ENCODE data around the gene SIRPA.

The SIRPA gene

GRCh38 chr20:1945660-1946059, 50.5 kb downstream of the SIRPA start:
- 91 to 92% methylated on average over 7 of the region's 7 CpGs for WGBS, 2 experiments
- Histone ChIP-seq H3K36me3 (ENCODE audit: control insufficient read depth, insufficient read depth, low read length) (no peaks in the 10 kb centered on the region), H3K27me3 (ENCODE audit: control insufficient read depth, insufficient read depth, low read length, poor library complexity, severe bottlenecking) (peaks cover 7% of the 10 kb centered on the region)

GRCh38 chr20:1946442-1946761, 51.2 kb downstream of the SIRPA start:
- Histone ChIP-seq H3K4me3 (ENCODE audit: insufficient read depth, low read depth, low read length) (peak overlapping the region; percentile 22), H3K27me3 (ENCODE audit: control insufficient read depth, insufficient read depth, low read length, poor library complexity, severe bottlenecking) (peaks cover 7% of the 10 kb centered on the region), H3K27ac (ENCODE audit: insufficient read depth, low read depth, low read length, poor library complexity, severe bottlenecking) (no peak overlapping the region), H3K9me3 (ENCODE audit: control insufficient read depth, low read length) (no peaks in the 10 kb centered on the region), H3K4me1 (ENCODE audit: control insufficient read depth, insufficient read depth, low read length) (peaks cover 40% of the 10 kb centered on the region), H3K36me3 (ENCODE audit: control insufficient read depth, insufficient read depth, low read length) (no peaks in the 10 kb centered on the region)
- WGBS, 2 experiments: 54 to 69% methylated on average over 7 of the region's 7 CpGs

More at GRCh38 chr20:1945660-1946059, 50.5 kb downstream of the SIRPA start:
- Histone ChIP-seq H3K4me1 (ENCODE audit: control insufficient read depth, insufficient read depth, low read length) (peaks cover 33% of the 10 kb centered on the region), H3K4me3 (ENCODE audit: insufficient read depth, low read depth, low read length) (no peak overlapping the region), H3K27ac (ENCODE audit: insufficient read depth, low read depth, low read length, poor library complexity, severe bottlenecking) (no peak overlapping the region), H3K9me3 (ENCODE audit: control insufficient read depth, low read length) (no peaks in the 10 kb centered on the region)

GRCh38 chr20:1946762-1947534, 51.7 kb downstream of the SIRPA start:
- H3K27me3 ChIP-seq (ENCODE audit: control insufficient read depth, insufficient read depth, low read length, poor library complexity, severe bottlenecking): peaks cover 7% of the 10 kb centered on the region

GRCh38 chr20:1947535-1947846, 52.3 kb downstream of the SIRPA start:
- Histone ChIP-seq H3K27me3 (ENCODE audit: control insufficient read depth, insufficient read depth, low read length, poor library complexity, severe bottlenecking) (peaks cover 7% of the 10 kb centered on the region), H3K4me1 (ENCODE audit: control insufficient read depth, insufficient read depth, low read length) (peaks cover 43% of the 10 kb centered on the region), H3K9me3 (ENCODE audit: control insufficient read depth, low read length) (no peaks in the 10 kb centered on the region), H3K4me3 (ENCODE audit: insufficient read depth, low read depth, low read length) (peak overlapping the region; percentile 22), H3K27ac (ENCODE audit: insufficient read depth, low read depth, low read length, poor library complexity, severe bottlenecking) (peak overlapping the region; percentile 56), H3K36me3 (ENCODE audit: control insufficient read depth, insufficient read depth, low read length) (no peaks in the 10 kb centered on the region)
- 37 to 42% methylated on average over 14 of the region's 14 CpGs for WGBS, 2 experiments

More at GRCh38 chr20:1946762-1947534, 51.7 kb downstream of the SIRPA start:
- no peaks in the 10 kb centered on the region for H3K36me3 ChIP-seq (ENCODE audit: control insufficient read depth, insufficient read depth, low read length)
- H3K9me3 ChIP-seq (ENCODE audit: control insufficient read depth, low read length): no peaks in the 10 kb centered on the region
- WGBS, 2 experiments: 3 to 4% methylated on average over 39 of the region's 39 CpGs
- peak overlapping the region; percentile 56 for H3K27ac ChIP-seq (ENCODE audit: insufficient read depth, low read depth, low read length, poor library complexity, severe bottlenecking)
- peak overlapping the region; percentile 22 for H3K4me3 ChIP-seq (ENCODE audit: insufficient read depth, low read depth, low read length)
- peaks cover 43% of the 10 kb centered on the region for H3K4me1 ChIP-seq (ENCODE audit: control insufficient read depth, insufficient read depth, low read length)

GRCh38 chr20:1949347-1950100, 54.3 kb downstream of the SIRPA start:
- Histone ChIP-seq H3K4me1 (ENCODE audit: control insufficient read depth, insufficient read depth, low read length) (peaks cover 43% of the 10 kb centered on the region), H3K36me3 (ENCODE audit: control insufficient read depth, insufficient read depth, low read length) (no peaks in the 10 kb centered on the region), H3K27me3 (ENCODE audit: control insufficient read depth, insufficient read depth, low read length, poor library complexity, severe bottlenecking) (peaks cover 7% of the 10 kb centered on the region), H3K27ac (ENCODE audit: insufficient read depth, low read depth, low read length, poor library complexity, severe bottlenecking) (no peak overlapping the region), H3K4me3 (ENCODE audit: insufficient read depth, low read depth, low read length) (no peak overlapping the region), H3K9me3 (ENCODE audit: control insufficient read depth, low read length) (no peaks in the 10 kb centered on the region)
- 54 to 76% methylated on average over 2 of the region's 2 CpGs for WGBS, 2 experiments

GRCh38 chr20:1950836-1951235, 55.6 kb downstream of the SIRPA start:
- WGBS, 2 experiments: 36 to 40% methylated on average over 7 of the region's 7 CpGs
- peaks cover 49% of the 10 kb centered on the region for H3K4me1 ChIP-seq (ENCODE audit: control insufficient read depth, insufficient read depth, low read length)
- H3K36me3 ChIP-seq (ENCODE audit: control insufficient read depth, insufficient read depth, low read length): no peaks in the 10 kb centered on the region
- H3K9me3 ChIP-seq (ENCODE audit: control insufficient read depth, low read length): no peaks in the 10 kb centered on the region
- H3K27ac ChIP-seq (ENCODE audit: insufficient read depth, low read depth, low read length, poor library complexity, severe bottlenecking): no peak overlapping the region
- H3K4me3 ChIP-seq (ENCODE audit: insufficient read depth, low read depth, low read length): no peak overlapping the region
- H3K27me3 ChIP-seq (ENCODE audit: control insufficient read depth, insufficient read depth, low read length, poor library complexity, severe bottlenecking): peaks cover 5% of the 10 kb centered on the region

- 77 to 86% methylated on average over 11 of the region's 11 CpGs for WGBS, 2 experiments
- no peak overlapping the region for H3K27ac ChIP-seq (ENCODE audit: insufficient read depth, low read depth, low read length, poor library complexity, severe bottlenecking)
- no peaks in the 10 kb centered on the region for H3K27me3 ChIP-seq (ENCODE audit: control insufficient read depth, insufficient read depth, low read length, poor library complexity, severe bottlenecking)
- H3K4me3 ChIP-seq (ENCODE audit: insufficient read depth, low read depth, low read length): no peak overlapping the region
- H3K4me1 ChIP-seq (ENCODE audit: control insufficient read depth, insufficient read depth, low read length): peaks cover 45% of the 10 kb centered on the region
- H3K9me3 ChIP-seq (ENCODE audit: control insufficient read depth, low read length): no peaks in the 10 kb centered on the region
- no peaks in the 10 kb centered on the region for H3K36me3 ChIP-seq (ENCODE audit: control insufficient read depth, insufficient read depth, low read length)
These were observed 56.4 kb downstream of the SIRPA start for GRCh38 chr20:1951436-1952115.

GRCh38 chr20:1952737-1953530, 57.7 kb downstream of the SIRPA start:
- Histone ChIP-seq H3K27ac (ENCODE audit: insufficient read depth, low read depth, low read length, poor library complexity, severe bottlenecking) (no peak overlapping the region), H3K4me3 (ENCODE audit: insufficient read depth, low read depth, low read length) (no peak overlapping the region), H3K4me1 (ENCODE audit: control insufficient read depth, insufficient read depth, low read length) (peaks cover 39% of the 10 kb centered on the region), H3K27me3 (ENCODE audit: control insufficient read depth, insufficient read depth, low read length, poor library complexity, severe bottlenecking) (no peaks in the 10 kb centered on the region), H3K9me3 (ENCODE audit: control insufficient read depth, low read length) (no peaks in the 10 kb centered on the region), H3K36me3 (ENCODE audit: control insufficient read depth, insufficient read depth, low read length) (no peaks in the 10 kb centered on the region)
- 89 to 90% methylated on average over 6 of the region's 6 CpGs for WGBS, 2 experiments

- Histone ChIP-seq H3K36me3 (ENCODE audit: control insufficient read depth, insufficient read depth, low read length) (no peaks in the 10 kb centered on the region), H3K27me3 (ENCODE audit: control insufficient read depth, insufficient read depth, low read length, poor library complexity, severe bottlenecking) (no peaks in the 10 kb centered on the region), H3K9me3 (ENCODE audit: control insufficient read depth, low read length) (no peaks in the 10 kb centered on the region), H3K4me1 (ENCODE audit: control insufficient read depth, insufficient read depth, low read length) (peaks cover 34% of the 10 kb centered on the region), H3K4me3 (ENCODE audit: insufficient read depth, low read depth, low read length) (no peak overlapping the region), H3K27ac (ENCODE audit: insufficient read depth, low read depth, low read length, poor library complexity, severe bottlenecking) (no peak overlapping the region)
- WGBS, 2 experiments: 91 to 97% methylated on average over 5 of the region's 5 CpGs
These were observed 58.4 kb downstream of the SIRPA start for GRCh38 chr20:1953621-1954020.

Data from ectodermal cell (in vitro differentiated cells).